Ascending aorta (tissue), 2 donors: ENCODE data around the gene BCDIN3D. TPM values are rescaled to one million over a fixed set of nuclear protein-coding genes. Genes with fewer than 3 reads are reported as not detected.
A peak's percentile ranks its signal among the peaks of the same experiment; 100 is the strongest.
"Not testable (repeated sequence)": the region's sequence is repeated elsewhere in the genome, so short reads cannot be mapped to it uniquely, and the experiment has no call there.

Experiments used
- DNase-seq, 2 donors: peaks; one replicate each; pipeline ENCODE4 v3.0.0-alpha.2; 2019; ENCODE audit warnings: low spot score in 2 of 2
- H3K27ac ChIP-seq, 2 donors: fragments of 200-600 bp; sonication (generic); one replicate each; pipeline ENCODE4 v1.5.1; 2016 to 2017; ENCODE audit warnings: mild to moderate bottlenecking in 1 of 2
- H3K27me3 ChIP-seq: fragments of 200-600 bp; sonication (generic); one replicate; pipeline ENCODE4 v1.5.1; 2017
- H3K36me3 ChIP-seq, 2 donors: fragments of 200-600 bp; sonication (generic); one replicate each; pipeline ENCODE4 v1.5.1; 2016
- H3K4me1 ChIP-seq, 2 donors: fragments of 200-600 bp; sonication (generic); one replicate each; pipeline ENCODE4 v1.5.1; 2016 to 2017; ENCODE audit warnings: mild to moderate bottlenecking in 1 of 2
- H3K4me3 ChIP-seq, 2 donors: fragments of 200-600 bp; sonication (generic); one replicate each; pipeline ENCODE4 v1.5.1; 2016 to 2017; ENCODE audit warnings: mild to moderate bottlenecking in 1 of 2
- H3K9me3 ChIP-seq, 2 donors: fragments of 200-600 bp; sonication (generic); one replicate each; pipeline ENCODE4 v1.5.1; 2016
- CTCF ChIP-seq, 3 experiments: fragments of 200-600 bp in 2 of 3; fragments of 450-650 bp in 1 of 3; sonication (generic) in 2 of 3; IDR thresholded peaks; one replicate each; pipeline ENCODE4 v1.5.1; 2016 to 2019; ENCODE audit warnings: antibody characterized with exemption in 3 of 3, mild to moderate bottlenecking in 1 of 3, moderate library complexity in 1 of 3
- intact Hi-C: fragments of 100-400 bp; cut with DNase I; formaldehyde crosslinking; loops from one replicate; pipeline ENCODE4 v1.15.1; 2023
- total RNA-seq: library from RNA; depleted of rRNA; stranded (reverse); fragments of >200 nt; gene quantifications from one replicate; pipeline ENCODE4 v1.1.0, GENCODE V29; 2016

Gene BCDIN3D
- total RNA-seq, 1 donor from 2014 or later = 2.6 TPM

GRCh38 chr12:49866859-49867569, 24.1 kb upstream of the BCDIN3D start:
- H3K9me3 ChIP-seq = no peaks in the 10 kb centered on the region
- DNase-seq = peak; percentile 16 to 78
- intact Hi-C loops = loop anchor here (1.0 to 5.0 kb wide), 4 partner anchors 80 to 190 kb away; partner anchors contain the start of gene ASIC1
- no peaks in the 10 kb centered on the region for H3K36me3 ChIP-seq
- H3K4me1 ChIP-seq = peaks cover 0 to 9% of the 10 kb centered on the region in 2 donors
- peak; percentile 86 to 99 (median 96) for TF ChIP-seq CTCF (IDR thresholded peaks at IDR 0.05)
- H3K4me3 ChIP-seq = no peak overlapping the region
- H3K27ac ChIP-seq = no peak overlapping the region
- H3K27me3 ChIP-seq = no peaks in the 10 kb centered on the region

GRCh38 chr12:49865782-49866135, 22.9 kb upstream of the BCDIN3D start:
- no peak overlapping the region for H3K4me3 ChIP-seq
- no peak overlapping the region for H3K27ac ChIP-seq
- H3K4me1 ChIP-seq = peaks cover 0 to 9% of the 10 kb centered on the region in 2 donors
- TF ChIP-seq CTCF (IDR thresholded peaks at IDR 0.05) = no peak
- intact Hi-C loops = loop anchor here (2.0 to 5.0 kb wide), 3 partner anchors 82 to 192 kb away; partner anchors contain the start of gene ASIC1
- peak in 1 of 2 donors; percentile 58 for DNase-seq
- H3K27me3 ChIP-seq = no peaks in the 10 kb centered on the region
- no peaks in the 10 kb centered on the region for H3K9me3 ChIP-seq
- no peaks in the 10 kb centered on the region for H3K36me3 ChIP-seq

- Histone ChIP-seq H3K4me1 (peaks cover 0 to 9% of the 10 kb centered on the region in 2 donors), H3K9me3 (no peaks in the 10 kb centered on the region), H3K27me3 (no peaks in the 10 kb centered on the region), H3K36me3 (no peaks in the 10 kb centered on the region), H3K4me3 (no peak overlapping the region), H3K27ac (no peak overlapping the region)
- DNase-seq = peak in 1 of 2 donors; percentile 44
- intact Hi-C loops = loop anchor here (5.0 kb wide), 2 partner anchors 82 to 192 kb away; partner anchors contain the start of gene ASIC1
- no peak for TF ChIP-seq CTCF (IDR thresholded peaks at IDR 0.05)
Measured at GRCh38 chr12:49865109-49865781, 22.3 kb upstream of the BCDIN3D start.

- no peak for TF ChIP-seq CTCF (IDR thresholded peaks at IDR 0.05)
- H3K4me3 ChIP-seq = no peak overlapping the region
- no peaks in the 10 kb centered on the region for H3K27me3 ChIP-seq
- no peaks in the 10 kb centered on the region for H3K9me3 ChIP-seq
- peaks cover 0 to 9% of the 10 kb centered on the region in 2 donors for H3K4me1 ChIP-seq
- intact Hi-C loops = loop anchor here (5.0 kb wide), 2 partner anchors 83 to 193 kb away; partner anchors contain the start of gene ASIC1
- no peaks in the 10 kb centered on the region for H3K36me3 ChIP-seq
- H3K27ac ChIP-seq = no peak overlapping the region
- no peak for DNase-seq
Measured at GRCh38 chr12:49864798-49865090, 21.8 kb upstream of the BCDIN3D start.

- Histone ChIP-seq H3K27ac (no peak overlapping the region), H3K4me1 (peaks cover 0 to 6% of the 10 kb centered on the region in 2 donors), H3K27me3 (no peaks in the 10 kb centered on the region), H3K9me3 (no peaks in the 10 kb centered on the region), H3K36me3 (no peaks in the 10 kb centered on the region), H3K4me3 (no peak overlapping the region)
- no peak for DNase-seq
- TF ChIP-seq CTCF (IDR thresholded peaks at IDR 0.05) = no peak
- intact Hi-C loops = no loop called here
Measured at GRCh38 chr12:49863946-49864797, 21.3 kb upstream of the BCDIN3D start.

GRCh38 chr12:49860921-49861320, 18.0 kb upstream of the BCDIN3D start:
- H3K4me3 ChIP-seq, intact Hi-C loops, DNase-seq, H3K27me3 ChIP-seq, H3K9me3 ChIP-seq, H3K4me1 ChIP-seq, H3K36me3 ChIP-seq, H3K27ac ChIP-seq: not testable (repeated sequence)

- DNase-seq, H3K4me1 ChIP-seq, H3K27ac ChIP-seq, H3K36me3 ChIP-seq, H3K27me3 ChIP-seq, H3K9me3 ChIP-seq, H3K4me3 ChIP-seq, intact Hi-C loops: not testable (repeated sequence)
Measured at GRCh38 chr12:49855890-49856289, 13.0 kb upstream of the BCDIN3D start.
